HG03571 (cell line): Measurements from ENCODE around the gene RNASE4.
"Not testable (repeated sequence)": the region's sequence is repeated elsewhere in the genome, so short reads cannot be mapped to it uniquely, and the experiment has no call there.

Experiments
- ATAC-seq: cut with Tn5 transposase; IDR thresholded peaks from one replicate; pipeline ENCODE4 v1.9.1; 2021; ENCODE audit not compliant: unreplicated experiment

Gene RNASE4, protein sequence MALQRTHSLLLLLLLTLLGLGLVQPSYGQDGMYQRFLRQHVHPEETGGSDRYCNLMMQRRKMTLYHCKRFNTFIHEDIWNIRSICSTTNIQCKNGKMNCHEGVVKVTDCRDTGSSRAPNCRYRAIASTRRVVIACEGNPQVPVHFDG

DNA sequence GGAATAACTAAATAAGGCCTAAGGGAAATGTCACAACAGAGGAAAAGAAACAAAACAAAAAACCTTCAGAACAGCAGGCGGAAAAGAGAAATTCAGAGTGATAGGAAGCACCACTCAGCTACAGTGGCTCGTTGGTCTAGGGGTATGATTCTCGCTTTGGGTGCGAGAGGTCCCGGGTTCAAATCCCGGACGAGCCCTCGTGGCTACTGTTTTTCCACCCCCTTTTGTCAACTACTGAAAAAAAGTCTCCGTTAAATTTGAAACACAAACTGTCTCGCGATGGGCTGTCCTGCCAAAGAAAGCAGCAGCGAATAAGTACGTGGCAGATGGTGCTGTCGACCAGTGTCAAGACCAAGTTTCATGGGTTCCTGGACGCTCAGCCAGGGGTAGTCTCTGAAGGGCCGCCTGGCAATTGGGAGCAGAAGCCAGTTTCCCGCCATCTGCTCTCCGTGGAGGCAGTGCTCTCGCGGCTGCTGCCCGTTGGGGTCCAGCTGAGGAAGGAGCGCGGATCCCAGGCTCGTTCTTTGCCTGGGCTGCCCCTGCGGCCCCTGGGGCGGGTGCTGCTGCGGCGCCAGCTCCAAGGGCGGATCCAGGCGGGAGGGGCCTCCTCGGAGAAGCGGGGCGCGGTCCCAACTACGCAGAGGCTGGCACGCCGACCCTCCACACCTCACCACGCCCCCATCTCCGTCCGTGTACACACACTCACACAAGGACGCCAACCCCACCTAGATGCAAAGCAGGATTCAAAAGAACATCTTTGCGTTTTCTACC lies at the start of gene RNASE4:
TSS of gene RNASE4 (plus strand) at position 670 of the 771 bp plus-strand sequence. CDS start 14,812 bp downstream, outside the sequence.
- ATAC-seq = no peak

DNA sequence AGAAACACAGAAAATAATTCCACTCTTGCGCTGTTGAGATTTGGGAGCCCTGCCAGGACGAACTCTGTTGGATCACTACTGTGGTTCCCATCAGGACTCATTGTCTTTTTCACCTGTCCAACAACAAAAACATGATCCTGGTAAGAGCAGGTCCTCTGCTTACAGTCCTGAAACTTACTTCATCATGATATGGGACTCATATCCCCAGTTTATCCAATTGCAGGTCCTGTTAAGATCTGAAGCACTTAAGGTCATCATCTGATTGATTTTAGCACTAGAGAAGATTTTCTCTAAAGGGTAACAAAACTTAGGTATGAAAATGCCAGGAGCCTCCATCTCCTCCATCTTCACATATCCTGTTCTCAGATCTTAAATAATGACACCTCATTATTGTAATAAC lies 42.8 kb upstream of the RNASE4 start, which contains the start of gene OR6S1:
TSS of gene OR6S1 (minus strand) at position 101 of the 400 bp plus-strand sequence. CDS start at position 101, 0 bp downstream.
- no peak for ATAC-seq

DNA sequence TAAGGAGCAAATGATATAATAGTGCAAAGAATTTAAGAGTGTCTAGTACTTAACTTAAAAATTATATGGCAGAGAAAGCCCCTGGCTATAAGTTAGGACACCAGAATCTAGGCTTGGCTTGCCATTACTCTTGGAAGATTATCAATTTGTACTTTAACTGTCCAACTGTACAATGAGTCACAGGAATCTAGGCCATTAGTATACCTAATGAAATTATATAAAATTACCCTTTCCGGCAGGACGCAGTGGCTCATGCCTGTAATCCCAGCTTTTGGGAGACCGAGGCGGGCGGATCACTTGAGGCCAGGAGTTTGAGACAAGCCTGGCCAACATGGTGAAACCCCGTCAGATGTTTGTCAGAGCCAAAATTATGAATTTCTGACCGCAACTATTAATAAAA lies 42.2 kb upstream of the RNASE4 start:
- ATAC-seq = no peak

DNA sequence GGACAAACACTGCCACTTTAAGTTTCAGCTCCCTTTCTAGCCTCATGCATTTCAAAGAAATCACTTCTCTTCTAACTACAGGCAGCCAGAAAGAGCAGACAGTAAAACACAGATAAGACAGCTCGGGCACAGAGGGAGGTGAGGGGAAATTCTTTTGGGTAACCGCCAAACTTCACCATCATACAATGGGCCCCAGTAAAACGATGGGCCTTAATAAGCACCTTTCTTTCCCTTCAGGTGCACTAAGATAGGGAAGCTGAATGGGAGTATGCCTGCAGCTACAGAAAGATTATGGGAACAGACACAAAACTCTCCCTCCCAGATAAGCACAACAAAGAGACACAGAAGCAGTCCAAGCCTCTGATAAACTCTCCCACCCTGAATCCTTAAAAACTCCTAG lies 41.6 kb upstream of the RNASE4 start:
- not testable (repeated sequence) for ATAC-seq

DNA sequence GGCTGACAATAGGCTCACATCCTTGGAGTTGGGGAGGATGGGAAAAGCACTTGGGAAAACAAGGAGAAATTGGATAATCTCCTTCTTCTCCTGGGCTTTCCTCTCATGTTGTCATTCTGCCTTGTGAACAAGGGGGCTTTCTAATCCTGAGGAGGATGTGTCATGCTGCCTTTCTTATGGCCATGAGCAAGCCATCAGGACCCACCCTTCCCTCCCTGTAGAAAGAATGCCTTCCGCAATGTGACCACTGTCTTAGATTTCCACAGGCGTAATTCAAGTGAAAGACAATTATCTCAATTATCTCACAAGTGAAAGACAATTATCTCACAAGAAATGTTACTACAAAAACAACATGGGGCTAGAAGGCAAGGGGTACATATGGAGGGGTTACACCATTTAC lies 39.8 kb upstream of the RNASE4 start:
- ATAC-seq = no peak

DNA sequence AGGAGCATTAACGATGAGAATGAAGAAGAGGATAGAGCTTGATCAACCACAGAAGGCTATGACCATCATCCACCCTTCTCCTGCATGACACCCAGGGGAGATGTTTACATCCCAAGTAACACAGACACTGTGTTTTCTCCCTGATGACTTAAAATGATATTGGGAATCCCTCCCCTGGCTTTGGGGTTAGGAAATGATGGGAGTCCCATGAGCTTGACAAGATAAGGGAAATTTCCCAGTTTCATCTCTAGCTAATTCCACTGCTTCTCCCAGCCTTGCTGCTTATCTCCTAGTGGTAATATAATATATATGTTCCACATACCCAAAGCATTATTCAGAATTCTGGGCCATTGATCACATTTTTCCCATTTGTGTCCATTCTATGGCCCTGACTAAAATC lies 38.9 kb upstream of the RNASE4 start:
- ATAC-seq = no peak

DNA sequence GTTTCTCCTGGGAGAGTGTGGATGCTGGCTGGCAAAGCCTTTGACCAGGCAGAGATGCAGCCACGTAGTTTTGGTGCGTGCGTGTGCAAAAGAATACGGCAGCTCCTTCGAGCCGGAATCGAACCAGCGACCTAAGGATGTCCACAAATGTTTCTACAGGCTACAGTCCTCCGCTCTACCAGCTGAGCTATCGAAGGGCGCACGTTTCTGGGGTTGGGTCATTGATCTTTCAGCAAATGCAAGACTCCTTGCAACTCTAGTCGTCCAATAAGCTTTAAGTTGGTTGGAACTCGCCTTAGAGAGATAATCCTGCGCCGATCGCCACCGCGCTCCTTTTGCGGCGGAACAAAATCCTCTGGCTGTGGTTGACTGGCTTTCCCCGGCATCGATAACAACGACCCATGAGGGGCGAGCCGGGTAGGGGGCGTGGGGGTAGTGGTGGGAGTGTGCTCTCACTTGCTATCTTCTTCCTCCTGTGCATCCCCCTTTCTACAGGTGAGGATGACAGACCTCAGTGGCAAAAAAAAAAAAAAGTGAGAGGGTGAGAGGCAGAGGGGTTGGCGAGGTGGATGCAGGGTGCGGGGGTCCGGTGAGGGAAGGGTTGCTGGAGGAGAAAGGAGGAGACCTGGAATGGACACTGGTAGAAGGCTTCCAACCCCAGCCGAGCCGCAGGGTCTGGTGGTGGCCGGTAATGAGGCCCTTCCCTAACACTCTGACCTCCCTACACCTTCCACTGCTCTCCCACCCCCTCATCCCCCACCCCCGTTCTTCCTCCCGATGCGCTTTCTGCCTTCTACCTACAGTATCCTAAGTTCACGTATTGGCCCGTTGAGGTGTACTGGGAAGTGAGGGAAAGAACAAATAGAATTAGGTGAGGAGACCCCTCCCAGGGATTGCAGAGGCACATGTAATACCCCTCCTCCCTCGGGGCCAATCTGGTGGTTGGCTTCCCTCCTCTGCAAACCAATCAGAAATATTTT lies 31.1 kb upstream of the RNASE4 start:
- ATAC-seq = no peak

DNA sequence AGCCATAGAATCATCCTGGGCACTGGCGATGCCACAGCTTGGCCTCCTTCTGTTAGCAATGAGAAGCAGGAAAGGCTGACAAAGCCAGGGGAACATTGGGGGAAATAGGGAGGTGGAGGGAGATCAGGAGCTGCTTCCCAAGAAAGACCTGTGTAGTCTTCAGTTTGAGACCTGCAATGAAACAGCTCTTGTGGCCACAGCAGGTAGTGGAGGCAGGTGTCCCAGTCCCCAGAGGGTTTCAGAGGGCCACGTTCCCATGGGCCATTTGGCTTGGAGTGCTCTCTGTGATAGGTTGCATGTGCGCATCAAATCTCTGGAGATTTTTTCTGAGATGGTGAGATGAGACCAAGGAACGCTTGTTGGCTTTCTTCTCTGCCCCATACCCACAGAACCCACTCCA lies 28.5 kb upstream of the RNASE4 start:
- ATAC-seq = no peak

DNA sequence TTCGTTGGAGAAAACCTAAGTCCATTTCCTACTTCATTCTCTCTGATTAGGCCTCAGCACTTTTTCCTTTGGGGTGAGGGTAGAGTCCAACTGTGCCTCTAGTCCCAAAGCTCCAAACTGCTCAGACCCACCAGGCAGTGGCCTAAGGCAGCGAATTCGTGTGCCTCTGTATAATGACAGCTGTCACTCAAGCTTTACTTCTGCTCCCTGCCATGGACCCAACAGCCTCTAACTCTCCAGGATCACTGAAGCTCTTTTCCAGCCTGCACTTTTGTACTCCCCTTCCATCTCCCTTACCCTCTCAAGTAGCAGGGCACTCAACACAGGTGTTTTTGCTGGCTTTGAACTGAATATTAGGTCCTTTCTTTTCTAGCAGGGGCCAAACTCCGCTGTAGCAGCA lies 28.1 kb upstream of the RNASE4 start:
- no peak for ATAC-seq

DNA sequence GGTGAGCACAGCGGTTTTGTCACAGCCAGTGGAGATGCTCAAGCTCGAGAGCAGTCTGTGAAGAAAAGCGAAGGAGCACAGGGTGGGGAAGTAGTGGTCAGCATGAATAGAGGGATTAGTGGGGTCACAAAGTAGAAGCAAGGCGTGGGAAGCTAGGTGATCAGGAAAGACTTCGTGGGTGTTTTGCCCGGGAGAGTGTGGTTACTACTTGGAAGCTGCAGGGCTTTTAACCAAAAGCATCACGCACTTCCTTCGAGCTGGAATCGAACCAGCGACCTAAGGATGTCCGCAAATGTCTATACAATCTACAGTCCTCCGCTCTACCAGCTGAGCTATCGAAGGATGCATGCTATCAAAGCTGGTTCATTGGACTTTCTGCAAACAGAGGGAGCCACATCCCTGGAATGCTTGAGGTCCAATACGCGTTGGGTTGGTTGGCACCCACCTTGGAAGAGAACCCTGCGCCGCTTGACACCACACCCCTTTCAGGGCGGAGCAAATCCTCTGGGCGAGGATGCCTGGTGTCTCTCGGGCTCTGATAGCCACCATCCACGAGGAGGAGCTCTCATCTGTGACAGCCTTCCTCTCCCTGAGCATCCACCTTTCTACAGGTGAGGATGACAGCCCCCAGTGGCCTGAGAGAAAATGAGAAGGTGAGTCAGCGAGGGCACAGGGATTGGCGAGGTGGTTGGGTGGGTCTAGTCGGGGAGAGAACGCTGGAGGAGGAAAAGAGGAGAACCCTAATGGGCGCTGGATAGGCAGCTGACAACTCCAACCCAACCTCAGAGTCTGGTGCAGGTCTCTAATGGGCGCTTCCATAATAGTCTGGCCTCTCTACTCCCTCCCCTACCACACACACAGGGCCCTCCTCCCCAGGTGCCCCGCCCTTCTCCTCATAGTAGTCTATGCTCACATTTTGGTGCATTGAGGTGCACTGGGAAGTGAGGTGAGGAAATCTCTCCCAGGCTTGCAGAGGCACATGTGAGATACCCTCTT lies 26.8 kb upstream of the RNASE4 start:
- no peak for ATAC-seq

DNA sequence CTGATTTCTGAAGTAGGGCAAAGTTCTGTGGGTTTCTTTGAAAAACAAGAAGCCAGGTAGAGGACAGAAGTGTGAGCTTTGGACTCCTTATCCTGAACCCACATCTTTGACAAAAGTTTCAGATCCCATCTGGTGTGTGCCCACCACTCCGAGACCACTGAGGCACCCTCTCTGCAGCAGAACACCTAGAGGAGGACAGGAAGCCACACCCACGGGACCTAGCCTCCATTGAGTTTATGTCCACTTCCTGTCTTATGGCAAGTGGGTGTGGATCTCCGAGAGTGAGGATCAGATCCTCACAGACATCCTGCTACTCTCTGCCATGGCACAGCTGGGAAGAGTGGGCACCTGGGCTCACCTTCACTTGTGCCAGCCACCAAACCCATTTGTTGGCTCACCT lies 26.1 kb upstream of the RNASE4 start:
- ATAC-seq = no peak

DNA sequence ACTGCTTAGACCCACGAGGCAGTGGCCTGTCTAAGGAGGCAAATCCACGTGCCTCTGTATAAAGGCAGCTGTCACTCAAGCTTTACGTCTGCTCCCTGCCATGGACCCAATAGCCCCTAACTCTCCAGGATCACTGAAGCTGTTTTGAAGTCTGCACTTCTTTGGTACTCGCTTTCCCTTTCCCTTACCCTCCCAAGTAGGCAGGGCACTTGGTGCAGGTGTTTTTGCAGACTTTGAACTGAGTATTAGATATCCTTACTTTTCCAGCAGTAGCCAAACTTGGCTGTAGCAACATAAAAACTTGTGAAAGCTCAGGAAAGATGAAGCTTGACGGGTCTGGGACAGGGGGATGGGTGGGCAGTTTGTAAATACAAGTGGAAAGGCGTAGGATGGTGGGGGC lies 25.0 kb upstream of the RNASE4 start:
- no peak for ATAC-seq

DNA sequence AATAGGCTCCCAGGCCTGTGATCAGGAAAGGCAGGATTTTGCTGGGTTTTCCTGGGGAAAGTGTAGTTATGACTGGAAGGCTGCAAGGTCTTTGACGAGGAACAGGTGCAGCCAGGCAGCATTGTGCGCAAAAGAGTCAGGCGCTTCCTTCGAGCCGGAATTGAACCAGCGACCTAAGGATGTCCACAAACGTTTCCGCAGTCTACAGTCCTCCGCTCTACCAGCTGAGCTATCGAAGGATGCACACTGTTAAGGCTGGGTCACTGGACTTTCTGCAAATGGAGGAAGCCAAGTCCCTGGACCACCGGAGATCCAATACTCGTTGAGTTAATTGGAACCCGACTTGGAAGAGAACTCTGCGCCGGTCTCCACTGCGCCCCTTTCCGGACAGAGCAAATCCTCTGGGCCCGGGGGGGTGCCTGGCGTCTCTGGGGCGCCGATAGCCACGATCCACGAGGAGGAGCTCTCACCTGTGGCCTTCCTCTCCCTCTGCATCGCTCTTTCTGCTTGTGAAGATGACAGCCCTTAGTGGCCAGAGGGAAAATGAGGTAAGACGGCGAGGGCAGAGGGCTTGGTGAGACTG lies 24.5 kb upstream of the RNASE4 start:
- no peak for ATAC-seq

DNA sequence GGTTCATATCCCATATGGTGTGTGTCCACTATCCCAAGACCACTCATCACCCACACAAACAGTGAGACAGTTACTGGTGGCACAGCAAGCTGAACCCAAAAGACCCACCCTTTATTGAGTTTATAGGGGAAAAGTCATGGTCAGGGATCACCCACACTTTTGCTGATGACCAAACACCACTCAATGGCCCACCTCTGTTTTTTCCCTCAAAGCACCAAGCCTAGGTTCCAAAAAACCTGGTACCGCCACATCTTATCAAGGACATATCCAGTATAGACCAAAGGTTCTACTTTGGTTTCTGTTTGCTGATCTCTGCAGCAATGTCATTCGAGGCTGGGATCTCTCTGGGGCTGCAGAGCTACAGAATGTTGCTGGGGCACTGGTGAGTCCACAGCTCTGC lies 23.2 kb upstream of the RNASE4 start:
- ATAC-seq = no peak

DNA sequence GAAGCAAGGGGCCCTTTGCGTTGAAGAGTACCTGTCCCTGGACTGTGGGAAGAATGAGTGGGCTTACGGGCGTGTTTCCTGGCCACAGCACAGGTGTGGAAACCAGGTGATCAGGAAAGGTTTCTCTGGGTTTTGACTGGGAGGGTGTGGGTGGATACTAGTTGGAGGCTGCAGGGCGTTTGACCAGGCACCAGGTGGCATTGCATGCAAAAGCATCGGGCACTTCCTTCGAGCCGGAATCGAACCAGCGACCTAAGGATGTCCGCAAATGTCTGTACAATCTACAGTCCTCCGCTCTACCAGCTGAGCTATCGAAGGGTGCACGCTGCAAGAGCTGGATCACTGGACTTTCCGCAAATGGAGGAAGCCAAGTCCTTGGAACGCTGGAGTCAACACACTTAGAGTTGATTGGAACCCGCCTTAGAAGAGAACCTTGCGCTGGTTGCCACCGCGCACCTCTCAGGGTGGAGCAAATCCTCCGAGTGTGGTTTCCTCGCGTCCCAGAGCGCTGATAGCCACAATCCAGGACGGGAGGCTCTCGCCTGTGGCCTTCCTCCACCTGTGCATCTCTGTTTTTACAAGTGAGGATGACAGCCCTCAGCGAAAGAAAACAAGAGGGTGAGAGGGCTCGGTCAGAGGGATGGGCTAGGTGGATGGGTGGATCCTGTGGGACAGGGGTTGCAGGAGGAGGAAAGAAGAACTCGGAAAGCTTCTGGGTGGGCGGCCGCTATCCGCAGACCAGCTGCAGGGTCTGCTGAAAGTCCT lies 21.2 kb upstream of the RNASE4 start:
- peak; percentile 53 for ATAC-seq

DNA sequence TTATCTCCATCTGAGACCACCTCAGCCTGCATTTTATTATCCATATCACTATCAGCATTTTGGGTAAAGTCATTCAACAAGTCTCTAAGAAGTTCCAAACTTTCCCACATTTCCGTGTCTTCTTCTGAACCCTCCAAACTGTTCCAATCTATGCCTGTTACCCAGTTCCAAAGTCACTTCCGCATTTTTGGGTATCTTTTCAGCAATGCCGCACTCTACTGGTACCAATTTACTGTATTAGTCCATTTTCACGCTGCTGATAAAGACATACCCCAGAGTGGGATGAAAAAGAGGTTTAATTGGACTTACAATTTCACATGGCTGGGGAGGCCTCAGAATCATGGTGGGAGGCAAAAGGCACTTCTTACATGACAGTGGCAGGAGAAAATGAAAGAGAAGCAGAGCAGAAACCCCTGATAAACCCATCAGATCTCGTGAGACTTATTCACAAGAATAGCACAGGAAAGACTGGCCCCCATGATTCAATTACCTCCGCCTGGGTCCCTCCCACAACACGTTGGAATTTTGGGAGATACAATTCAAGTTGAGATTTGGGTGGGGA lies 17.9 kb upstream of the RNASE4 start:
- not testable (repeated sequence) for ATAC-seq

DNA sequence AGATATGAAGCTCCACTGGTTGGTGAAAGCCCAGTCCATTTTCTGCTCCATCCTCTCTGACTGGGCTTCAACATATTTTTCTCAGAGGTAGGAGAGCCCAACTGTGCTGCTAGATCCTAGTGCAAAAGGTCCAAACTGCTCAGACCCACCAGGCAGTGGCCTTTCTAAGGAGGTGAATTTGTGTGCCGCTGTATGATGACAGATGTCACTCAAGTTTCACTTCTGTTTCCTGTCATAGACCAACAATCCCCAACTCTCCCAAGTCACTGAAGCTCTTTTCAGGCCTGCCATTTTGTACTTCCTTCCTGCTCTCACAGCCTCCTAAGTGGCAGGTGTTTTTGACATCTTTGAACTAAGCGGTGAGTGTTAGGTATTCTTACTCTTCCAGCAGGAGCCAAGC lies 16.4 kb upstream of the RNASE4 start:
- ATAC-seq = peak; percentile 61

DNA sequence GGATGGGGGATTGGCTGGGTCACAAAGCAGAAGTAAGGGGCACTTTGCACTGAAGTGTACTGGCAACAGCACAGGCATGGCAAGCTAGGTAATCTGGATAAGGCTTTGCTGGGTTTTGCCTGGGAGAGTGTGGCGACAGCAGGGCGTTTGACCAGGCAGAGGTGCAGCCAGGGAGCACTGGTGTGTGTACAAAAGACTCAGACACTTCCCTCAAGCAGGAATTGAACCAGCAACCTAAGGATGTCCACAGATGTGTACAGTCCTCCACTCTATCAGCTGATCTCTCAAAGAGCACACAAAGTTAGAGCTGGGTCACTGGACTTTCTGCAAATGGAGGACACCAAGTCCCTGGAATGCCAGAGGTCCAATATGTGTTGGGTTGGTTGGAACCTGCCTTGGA lies 15.4 kb upstream of the RNASE4 start:
- no peak for ATAC-seq
